Stimulated activated CD4-positive, alpha-beta T cell treated with anti-CD3 and anti-CD28 coated beads, Interleukin-12 subunit alpha, Interleukin-12 subunit beta, amount 100 ng/mL, for 24 hours (primary cell): ENCODE results near the gene CARM1.
"Not testable (repeated sequence)": the region's sequence is repeated elsewhere in the genome, so short reads cannot be mapped to it uniquely, and the experiment has no call there.

Source experiments
- DNase-seq, 2 experiments: peaks; one replicate each; pipeline ENCODE4 v3.0.0-alpha.2; 2020; ENCODE audit warnings: low read depth in 2 of 2

CARM1 gene

GRCh38 chr19:10928563-10929401 is 57.4 kb downstream of the CARM1 start, which contains the start of the genes TIMM29 and YIPF2:
Gene TIMM29 (plus strand): TSS chr19:10928811. CDS start chr19:10928823, 12 bp downstream.
Gene YIPF2 (minus strand): TSS chr19:10928639. CDS start chr19:10928410, 229 bp downstream.
- peak; percentile 94 for DNase-seq

GRCh38 chr19:10929402-10929794 is 58.0 kb downstream of the CARM1 start:
- DNase-seq, result no peak

- no peak for DNase-seq
These were observed 64.2 kb downstream of the CARM1 start for GRCh38 chr19:10935371-10936059.

- no peak for DNase-seq
These were observed 65.3 kb downstream of the CARM1 start for GRCh38 chr19:10936661-10937084.

- DNase-seq, result not testable (repeated sequence)
These were observed 70.3 kb downstream of the CARM1 start for GRCh38 chr19:10941649-10942048.

- not testable (repeated sequence) for DNase-seq
These were observed 72.1 kb downstream of the CARM1 start for GRCh38 chr19:10943412-10943811.

- DNase-seq, result no peak
These were observed 73.9 kb downstream of the CARM1 start for GRCh38 chr19:10945264-10945663.

GRCh38 chr19:10946958-10947657 is 75.8 kb downstream of the CARM1 start:
- DNase-seq, result no peak

- DNase-seq, result no peak
These were observed 81.5 kb downstream of the CARM1 start for GRCh38 chr19:10952809-10953208.

- not testable (repeated sequence) for DNase-seq
These were observed 88.1 kb downstream of the CARM1 start for GRCh38 chr19:10959277-10959968.

GRCh38 chr19:10960314-10961072 is 89.1 kb downstream of the CARM1 start, which contains the start of gene SMARCA4:
Gene SMARCA4 (plus strand): TSS chr19:10961030. CDS start chr19:10984152, 23,122 bp downstream.
- DNase-seq, result peak; percentile 93 to 94

- DNase-seq, result no peak
These were observed 89.9 kb downstream of the CARM1 start for GRCh38 chr19:10961073-10961860.

- DNase-seq, result no peak
These were observed 91.5 kb downstream of the CARM1 start for GRCh38 chr19:10962863-10963262.

GRCh38 chr19:10963865-10964264 is 92.5 kb downstream of the CARM1 start:
- no peak for DNase-seq

- DNase-seq, result no peak
These were observed 93.5 kb downstream of the CARM1 start for GRCh38 chr19:10964903-10965302.

- no peak for DNase-seq
These were observed 94.0 kb downstream of the CARM1 start for GRCh38 chr19:10965398-10965797.

- DNase-seq, result no peak
These were observed 95.5 kb downstream of the CARM1 start for GRCh38 chr19:10966809-10967208.

- DNase-seq, result no peak
These were observed 97.3 kb downstream of the CARM1 start for GRCh38 chr19:10968527-10969135.

GRCh38 chr19:10971107-10971726 is 99.9 kb downstream of the CARM1 start:
- DNase-seq, result no peak
